ENCODE measurements around the gene MX2.
A peak's percentile ranks its signal among the peaks of the same experiment; 100 is the strongest.

Gene MX2

DNA sequence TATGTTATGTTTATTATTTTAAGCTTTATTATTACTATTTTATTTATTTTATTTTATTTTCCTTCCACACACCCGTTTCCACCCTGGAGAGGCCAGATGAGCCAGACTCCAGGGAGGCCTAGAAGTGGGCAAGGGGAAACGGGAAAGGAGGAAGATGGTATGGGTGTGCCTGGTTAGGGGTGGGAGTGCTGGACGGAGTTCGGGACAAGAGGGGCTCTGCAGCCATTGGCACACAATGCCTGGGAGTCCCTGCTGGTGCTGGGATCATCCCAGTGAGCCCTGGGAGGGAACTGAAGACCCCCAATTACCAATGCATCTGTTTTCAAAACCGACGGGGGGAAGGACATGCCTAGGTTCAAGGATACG lies 63.7 kb downstream of the MX2 start:
- Histone ChIP-seq H3K4me3 (ENCODE audit: severe bottlenecking) (peak overlapping the region; percentile 54), H3K27ac (ENCODE audit: poor library complexity, severe bottlenecking) (no peak overlapping the region), H3K9me3 (ENCODE audit: severe bottlenecking) (no peaks in the 10 kb centered on the region), H3K27me3 (ENCODE audit: insufficient read depth, poor library complexity, severe bottlenecking) (no peaks in the 10 kb centered on the region), H3K36me3 (ENCODE audit: low read depth) (no peaks in the 10 kb centered on the region), H3K4me1 (ENCODE audit: insufficient read depth, poor library complexity, severe bottlenecking) (peaks cover 9% of the 10 kb centered on the region)
- no peak for DNase-seq (ENCODE audit: low spot score)
- TF ChIP-seq, protein P1, sequence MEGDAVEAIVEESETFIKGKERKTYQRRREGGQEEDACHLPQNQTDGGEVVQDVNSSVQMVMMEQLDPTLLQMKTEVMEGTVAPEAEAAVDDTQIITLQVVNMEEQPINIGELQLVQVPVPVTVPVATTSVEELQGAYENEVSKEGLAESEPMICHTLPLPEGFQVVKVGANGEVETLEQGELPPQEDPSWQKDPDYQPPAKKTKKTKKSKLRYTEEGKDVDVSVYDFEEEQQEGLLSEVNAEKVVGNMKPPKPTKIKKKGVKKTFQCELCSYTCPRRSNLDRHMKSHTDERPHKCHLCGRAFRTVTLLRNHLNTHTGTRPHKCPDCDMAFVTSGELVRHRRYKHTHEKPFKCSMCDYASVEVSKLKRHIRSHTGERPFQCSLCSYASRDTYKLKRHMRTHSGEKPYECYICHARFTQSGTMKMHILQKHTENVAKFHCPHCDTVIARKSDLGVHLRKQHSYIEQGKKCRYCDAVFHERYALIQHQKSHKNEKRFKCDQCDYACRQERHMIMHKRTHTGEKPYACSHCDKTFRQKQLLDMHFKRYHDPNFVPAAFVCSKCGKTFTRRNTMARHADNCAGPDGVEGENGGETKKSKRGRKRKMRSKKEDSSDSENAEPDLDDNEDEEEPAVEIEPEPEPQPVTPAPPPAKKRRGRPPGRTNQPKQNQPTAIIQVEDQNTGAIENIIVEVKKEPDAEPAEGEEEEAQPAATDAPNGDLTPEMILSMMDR (IDR thresholded peaks at IDR 0.05; ENCODE audit: poor library complexity, severe bottlenecking), result no peak
- ATAC-seq (ENCODE audit: low read depth), result no peak

DNA sequence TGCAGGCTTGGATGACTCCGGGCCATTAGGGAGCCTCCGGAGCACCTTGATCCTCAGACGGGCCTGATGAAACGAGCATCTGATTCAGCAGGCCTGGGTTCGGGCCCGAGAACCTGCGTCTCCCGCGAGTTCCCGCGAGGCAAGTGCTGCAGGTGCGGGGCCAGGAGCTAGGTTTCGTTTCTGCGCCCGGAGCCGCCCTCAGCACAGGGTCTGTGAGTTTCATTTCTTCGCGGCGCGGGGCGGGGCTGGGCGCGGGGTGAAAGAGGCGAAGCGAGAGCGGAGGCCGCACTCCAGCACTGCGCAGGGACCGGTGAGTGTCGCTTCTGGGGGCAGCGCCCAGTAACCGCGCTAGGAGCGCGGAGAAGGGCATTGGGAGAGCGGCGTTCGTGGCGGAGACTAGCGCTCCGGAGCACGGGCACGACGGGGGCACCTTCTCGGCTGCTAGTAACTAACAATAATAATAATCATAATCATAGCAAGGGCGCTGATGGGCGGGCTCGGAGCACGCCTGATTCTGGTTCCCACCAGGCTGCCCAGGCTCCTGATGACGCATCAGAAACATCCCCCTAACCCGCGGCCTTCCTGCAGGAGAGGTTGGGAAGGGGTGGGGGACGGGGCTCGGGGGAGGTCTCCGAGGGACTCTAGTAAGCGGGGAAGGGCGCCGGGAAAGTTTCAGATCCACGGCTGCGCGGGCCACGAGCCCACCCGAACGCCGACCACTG lies 64.3 kb downstream of the MX2 start, which contains the start of gene MX1:
MX1 (plus strand) TSS at position 286 of the 722 bp plus-strand sequence. CDS start 5,832 bp downstream, outside the sequence.
- Histone ChIP-seq H3K9me3 (ENCODE audit: severe bottlenecking) (no peaks in the 10 kb centered on the region), H3K36me3 (ENCODE audit: low read depth) (no peaks in the 10 kb centered on the region; the same call in 1 of the 2 replicates), H3K4me1 (ENCODE audit: insufficient read depth, poor library complexity, severe bottlenecking) (peaks cover 8% of the 10 kb centered on the region), H3K4me3 (ENCODE audit: severe bottlenecking) (peak within 1 kb of the TSS; percentile 54), H3K27me3 (ENCODE audit: insufficient read depth, poor library complexity, severe bottlenecking) (no peaks in the 10 kb centered on the region), H3K27ac (ENCODE audit: poor library complexity, severe bottlenecking) (no peak within 1 kb of the TSS)
- TF ChIP-seq, protein P1 (IDR thresholded peaks at IDR 0.05; ENCODE audit: poor library complexity, severe bottlenecking), result no peak
- ATAC-seq (ENCODE audit: low read depth) (peak; percentile 92), DNase-seq (ENCODE audit: low spot score) (no peak)

DNA sequence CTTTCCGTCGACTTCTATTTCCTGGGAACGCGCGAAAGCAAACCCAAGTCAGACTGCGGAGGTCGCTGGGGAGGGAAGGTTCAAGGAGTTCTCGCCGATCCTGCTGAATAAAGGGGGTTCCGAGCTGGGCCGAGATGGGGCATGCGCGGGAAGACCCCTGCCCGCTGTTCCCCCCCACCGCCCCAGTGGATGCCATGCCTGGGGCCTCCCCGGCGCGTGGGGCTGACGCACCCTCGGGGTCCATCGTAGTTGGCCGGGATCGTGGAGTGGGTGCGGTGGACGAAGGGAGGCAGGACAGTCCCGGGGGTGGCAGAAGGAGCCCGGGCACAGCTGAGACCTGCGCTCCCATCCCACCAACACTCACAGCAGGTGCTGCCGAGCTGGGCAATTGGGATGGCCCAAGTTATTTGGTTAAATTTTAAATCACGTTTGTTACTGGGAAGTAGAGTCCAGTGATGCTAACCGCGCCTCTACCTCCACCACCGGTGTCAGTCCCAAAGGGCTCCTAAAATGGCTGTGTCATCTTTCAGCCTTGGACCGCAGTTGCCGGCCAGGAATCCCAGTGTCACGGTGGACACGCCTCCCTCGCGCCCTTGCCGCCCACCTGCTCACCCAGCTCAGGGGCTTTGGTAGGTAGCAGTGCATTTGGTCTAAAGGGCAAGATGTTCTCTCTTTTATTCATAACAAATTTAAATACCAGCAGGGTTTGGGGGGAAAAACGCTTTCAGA lies 65.0 kb downstream of the MX2 start:
- ATAC-seq (ENCODE audit: low read depth) (no peak), DNase-seq (ENCODE audit: low spot score) (no peak)
- H3K27me3 ChIP-seq (ENCODE audit: insufficient read depth, poor library complexity, severe bottlenecking), result no peaks in the 10 kb centered on the region
- no peak overlapping the region for H3K27ac ChIP-seq (ENCODE audit: poor library complexity, severe bottlenecking)
- H3K9me3 ChIP-seq (ENCODE audit: severe bottlenecking), result no peaks in the 10 kb centered on the region
- H3K4me3 ChIP-seq (ENCODE audit: severe bottlenecking), result peak overlapping the region; percentile 54
- H3K4me1 ChIP-seq (ENCODE audit: insufficient read depth, poor library complexity, severe bottlenecking), result peaks cover under 1% of the 10 kb centered on the region
- TF ChIP-seq, protein P1 (IDR thresholded peaks at IDR 0.05; ENCODE audit: poor library complexity, severe bottlenecking), result no peak
- H3K36me3 ChIP-seq (ENCODE audit: low read depth), result no peaks in the 10 kb centered on the region; the same call in 1 of the 2 replicates

DNA sequence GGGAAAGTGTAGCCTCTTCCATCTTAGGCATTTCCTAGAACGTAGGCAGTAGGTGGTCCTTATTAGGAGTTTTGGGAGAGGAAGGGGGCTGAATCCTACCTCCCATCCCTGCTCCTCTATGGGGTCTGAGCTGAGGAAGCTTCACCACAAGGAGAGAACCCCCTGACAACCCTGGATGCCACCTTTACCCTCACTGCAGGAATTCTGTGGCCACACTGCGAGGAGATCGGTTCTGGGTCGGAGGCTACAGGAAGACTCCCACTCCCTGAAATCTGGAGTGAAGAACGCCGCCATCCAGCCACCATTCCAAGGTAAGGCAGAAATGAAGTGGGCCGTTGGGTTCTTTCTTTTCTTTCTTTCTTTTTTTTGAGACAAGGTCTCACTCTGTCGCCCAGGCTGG lies 65.7 kb downstream of the MX2 start:
- no peak for ATAC-seq (ENCODE audit: low read depth)
- H3K9me3 ChIP-seq (ENCODE audit: severe bottlenecking), result no peaks in the 10 kb centered on the region
- H3K27ac ChIP-seq (ENCODE audit: poor library complexity, severe bottlenecking), result no peak overlapping the region
- no peaks in the 10 kb centered on the region for H3K4me1 ChIP-seq (ENCODE audit: insufficient read depth, poor library complexity, severe bottlenecking)
- TF ChIP-seq, protein P1 (IDR thresholded peaks at IDR 0.05; ENCODE audit: poor library complexity, severe bottlenecking), result no peak
- no peaks in the 10 kb centered on the region; the same call in 1 of the 2 replicates for H3K36me3 ChIP-seq (ENCODE audit: low read depth)
- H3K4me3 ChIP-seq (ENCODE audit: severe bottlenecking), result no peak overlapping the region
- DNase-seq (ENCODE audit: low spot score), result no peak
- H3K27me3 ChIP-seq (ENCODE audit: insufficient read depth, poor library complexity, severe bottlenecking), result no peaks in the 10 kb centered on the region
